GM20431 (cell line): Measurements from ENCODE around the gene PTH1R.
"Not testable (repeated sequence)": the region's sequence is repeated elsewhere in the genome, so short reads cannot be mapped to it uniquely, and the experiment has no call there.

ENCODE experiments used
- in situ Hi-C: fragments of 300-500 bp; cut with MseI, MboI; formaldehyde crosslinking; loops from one replicate; pipeline ENCODE4 v1.15.0; 2020; ENCODE audit warnings: low sequenced_read_pairs; ENCODE audit not compliant: unreplicated experiment

Gene PTH1R

DNA sequence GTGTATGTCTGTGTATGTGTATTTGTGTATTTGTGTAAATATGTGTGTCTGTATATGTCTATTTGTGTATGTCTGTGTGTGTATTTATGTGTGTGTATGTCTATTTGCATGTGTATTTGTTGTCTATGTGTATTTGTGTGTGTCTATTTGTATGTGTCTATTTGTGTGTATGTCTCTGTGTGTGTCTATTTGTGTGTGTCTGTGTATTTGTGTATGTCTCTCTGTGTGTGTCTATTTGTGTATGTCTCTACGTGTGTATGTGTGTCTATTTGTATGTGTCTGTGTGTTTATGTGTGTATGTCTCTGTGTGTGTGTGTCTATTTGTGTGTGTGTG is 30.4 kb downstream of the PTH1R start:
- in situ Hi-C loops: no loop called here

DNA sequence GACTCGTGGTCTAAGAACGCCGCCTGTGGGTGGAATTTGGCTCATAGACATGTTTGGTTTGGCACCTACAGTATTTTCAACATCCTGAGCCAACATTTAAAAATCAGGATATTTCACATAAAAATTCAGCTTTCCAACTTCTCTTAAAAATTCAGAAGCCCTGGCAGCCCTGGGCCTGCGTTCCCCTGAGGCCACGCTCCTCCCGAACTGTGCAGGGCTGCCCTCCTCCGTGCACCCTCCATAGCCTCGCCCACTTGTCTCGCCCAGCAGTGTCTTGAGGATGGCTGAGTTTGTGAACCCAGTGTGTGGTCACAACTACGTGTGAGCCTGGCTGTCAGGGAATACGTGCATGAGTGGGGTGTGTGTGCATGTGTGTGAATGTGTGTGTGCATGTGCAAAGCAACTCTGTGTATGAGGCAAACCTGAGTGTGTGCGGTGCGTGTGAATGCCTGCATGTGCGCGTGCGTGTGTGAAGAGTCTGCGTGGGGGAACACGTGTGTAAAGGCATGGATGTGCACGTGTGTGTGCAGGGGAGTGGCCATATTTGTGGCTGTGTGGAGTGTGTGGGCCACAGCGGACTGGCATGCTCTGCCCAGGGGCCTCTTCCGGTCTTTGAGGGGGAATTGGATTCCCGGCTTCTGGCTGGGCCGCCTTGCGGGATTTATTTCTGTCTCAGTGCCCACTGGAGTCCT is 30.9 kb downstream of the PTH1R start:
- in situ Hi-C loops: no loop called here

DNA sequence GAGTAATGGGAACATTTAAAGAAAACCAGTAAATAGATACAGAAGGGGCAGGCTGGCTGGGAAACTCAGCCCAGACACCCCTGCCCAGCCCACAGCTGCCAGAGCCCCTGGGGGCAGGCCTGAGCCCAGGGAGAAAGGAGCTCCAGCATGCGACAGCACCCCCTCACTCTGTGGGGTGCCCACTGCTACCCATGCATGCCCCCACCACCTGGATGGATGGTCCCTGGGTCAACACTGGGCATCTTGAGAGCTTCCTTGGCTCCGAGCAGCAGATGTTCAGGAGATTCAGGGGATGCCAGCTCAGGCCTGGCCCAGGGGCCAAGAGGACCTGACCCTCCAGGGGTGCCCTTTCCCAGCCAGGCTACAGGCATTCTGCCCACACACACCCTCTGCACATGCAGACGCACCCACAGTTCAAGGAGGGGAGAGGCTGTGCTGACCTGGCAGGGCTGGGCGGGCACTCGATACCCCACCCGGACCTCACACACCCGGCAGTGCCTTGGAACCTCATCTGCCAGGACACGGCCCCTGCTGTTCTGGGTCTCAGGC is 31.5 kb downstream of the PTH1R start:
- in situ Hi-C loops: no loop called here

DNA sequence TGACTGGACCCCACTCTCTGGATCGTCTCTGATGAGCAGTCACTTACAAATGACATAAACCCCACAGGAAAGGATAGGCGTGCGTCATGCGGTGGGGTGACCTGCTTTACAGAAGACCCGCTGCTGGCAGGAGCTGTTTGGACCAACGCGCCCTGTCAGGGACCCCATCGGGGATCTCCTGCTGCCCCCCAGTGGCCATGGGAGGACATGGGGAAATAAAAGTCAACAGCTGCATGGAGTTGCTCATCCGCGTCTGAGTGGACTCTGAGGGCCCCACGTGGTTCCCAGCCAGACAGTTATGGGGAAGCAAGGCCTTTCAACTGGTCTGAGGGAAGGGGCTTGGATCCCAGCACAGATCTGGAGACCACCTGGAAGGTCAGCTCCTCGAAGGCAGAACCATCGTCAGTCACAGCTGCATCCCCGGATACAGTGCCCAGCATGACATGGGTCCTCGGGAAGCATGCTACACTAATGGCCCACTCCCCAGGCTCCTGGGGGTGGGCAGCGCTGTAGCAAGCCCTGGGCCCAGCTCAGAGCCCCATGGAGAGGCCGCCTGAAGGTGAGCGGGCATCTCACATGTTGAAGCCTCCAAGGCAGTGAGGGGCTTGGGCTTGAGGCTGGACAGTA is 32.1 kb downstream of the PTH1R start:
- in situ Hi-C loops: no loop called here

DNA sequence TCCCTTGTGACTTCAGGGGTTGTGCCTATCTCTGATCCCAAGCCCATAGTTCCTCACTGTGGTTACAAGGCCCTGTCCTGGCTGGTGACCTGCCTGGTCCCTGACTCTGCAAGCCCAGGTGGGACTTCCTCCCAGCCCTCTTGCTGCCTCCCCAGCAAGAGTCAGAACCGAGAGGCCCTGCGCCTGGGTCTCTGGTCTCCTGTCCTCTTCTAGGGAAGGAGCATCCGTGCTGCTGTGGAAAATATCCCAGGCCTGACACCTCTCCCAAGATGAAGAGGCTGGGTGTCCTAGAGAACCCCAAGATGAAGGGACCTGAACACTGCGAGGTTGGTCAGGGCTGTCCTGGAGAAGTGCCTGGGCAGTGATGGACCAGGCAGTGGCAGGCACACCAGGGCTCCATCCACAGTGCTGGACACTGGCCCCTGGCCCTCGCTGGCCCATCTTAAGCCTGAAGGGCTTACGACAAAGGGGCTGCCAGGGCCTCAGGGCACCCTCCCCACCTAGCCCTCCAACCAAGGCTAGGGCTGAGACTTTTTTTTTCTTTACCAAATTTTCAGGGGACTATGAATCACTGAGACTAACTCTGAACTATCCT is 32.7 kb downstream of the PTH1R start:
- in situ Hi-C loops: no loop called here

DNA sequence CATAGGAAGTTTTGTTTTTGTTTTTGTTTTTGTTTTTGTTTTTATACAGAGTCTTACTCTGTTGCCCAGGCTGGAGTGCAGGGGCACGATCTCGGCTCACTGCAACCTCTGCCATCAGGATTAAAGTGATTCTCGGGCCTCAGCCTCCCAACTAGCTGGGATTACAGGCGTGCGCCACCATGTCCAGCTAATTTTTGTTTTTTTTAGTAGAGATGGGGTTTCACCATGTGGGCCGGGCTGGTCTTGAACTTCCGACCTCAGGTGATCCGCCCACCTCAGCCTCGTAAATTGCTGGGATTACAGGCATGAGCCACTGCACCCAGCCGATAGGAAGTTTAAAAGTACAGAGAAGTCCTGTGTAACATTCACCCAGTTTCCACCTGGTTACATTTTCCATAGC is 33.4 kb downstream of the PTH1R start:
- in situ Hi-C loops: not testable (repeated sequence)

DNA sequence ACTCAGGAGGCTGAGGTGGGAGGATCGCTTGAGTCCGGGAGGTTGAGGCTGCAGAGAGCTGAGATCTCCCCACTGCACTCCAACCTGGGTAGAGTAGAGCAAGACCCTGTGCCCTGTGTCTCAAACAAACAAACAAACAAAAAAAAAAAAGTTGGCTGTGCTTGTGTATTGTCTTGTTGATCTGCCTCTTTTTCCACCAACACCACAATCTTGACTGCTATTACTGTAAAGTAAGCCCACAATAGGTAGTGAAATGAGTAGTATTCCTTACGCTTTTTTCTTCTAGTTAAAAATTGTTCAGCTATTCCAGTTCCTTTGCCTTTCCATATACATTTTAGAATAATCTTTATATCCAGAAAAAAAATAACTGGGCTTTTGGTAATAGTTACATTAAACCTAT is 35.5 kb downstream of the PTH1R start:
- in situ Hi-C loops: no loop called here

DNA sequence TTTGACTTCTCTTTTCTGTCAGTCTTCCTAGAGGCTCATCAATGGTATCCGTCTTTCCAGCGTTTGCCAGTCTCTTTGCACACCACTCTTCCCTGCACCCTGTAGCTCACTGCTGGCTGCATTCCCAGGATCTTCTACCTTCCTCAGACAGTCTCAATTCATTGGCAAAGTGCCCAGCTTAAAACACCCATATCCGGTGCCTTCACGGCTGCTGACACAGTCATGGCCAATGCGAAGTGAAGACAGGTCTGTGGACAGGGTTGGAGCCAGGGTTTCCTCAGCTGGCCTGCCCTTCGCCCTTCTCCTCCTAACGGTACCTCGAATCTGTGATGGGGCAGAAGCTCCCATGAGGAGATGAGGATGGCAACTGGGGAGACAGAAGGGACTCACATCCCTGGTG is 36.1 kb downstream of the PTH1R start:
- in situ Hi-C loops: no loop called here

DNA sequence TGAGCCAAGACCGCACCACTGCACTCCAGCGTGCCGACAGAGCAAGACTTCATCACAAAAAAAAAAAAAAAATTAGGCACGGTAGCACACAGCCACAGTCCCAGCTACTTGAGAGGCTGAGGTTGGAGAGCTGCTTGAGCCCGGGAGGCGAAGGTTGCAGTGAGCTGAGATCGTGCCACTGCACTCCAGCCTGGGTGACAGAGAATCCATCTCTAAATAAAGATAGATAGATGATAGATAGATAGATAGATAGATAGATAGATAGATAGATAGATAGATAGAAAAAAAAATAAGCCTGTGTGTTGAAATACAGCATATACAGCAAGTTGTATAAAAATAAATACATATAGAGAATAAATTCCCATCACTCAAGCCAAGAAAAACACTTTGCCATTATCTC is 37.3 kb downstream of the PTH1R start:
- in situ Hi-C loops: no loop called here

DNA sequence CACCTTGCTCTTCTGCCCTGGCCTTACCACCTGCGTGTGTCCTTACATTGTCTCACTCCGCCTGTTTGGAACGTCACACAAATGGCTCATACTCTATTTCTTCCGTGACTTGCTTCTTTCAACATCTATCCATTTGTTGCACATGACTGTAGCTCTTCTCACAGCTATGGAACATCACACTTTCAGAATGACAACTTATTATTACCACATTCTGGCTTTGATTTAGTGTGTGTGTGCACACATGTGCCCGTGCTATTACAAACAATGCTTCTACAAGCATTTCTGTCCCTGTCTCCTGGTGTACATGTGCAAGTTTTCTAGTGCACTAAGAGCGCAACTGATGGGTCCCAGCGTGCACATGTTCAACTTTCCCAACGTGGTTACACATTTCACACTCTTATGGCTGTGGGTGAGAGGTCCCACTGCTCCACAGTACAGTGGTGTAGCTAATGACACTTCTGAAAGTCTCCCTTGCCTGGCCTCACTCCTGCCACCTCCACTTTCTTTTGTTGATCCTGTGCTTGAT is 37.8 kb downstream of the PTH1R start:
- in situ Hi-C loops: no loop called here

DNA sequence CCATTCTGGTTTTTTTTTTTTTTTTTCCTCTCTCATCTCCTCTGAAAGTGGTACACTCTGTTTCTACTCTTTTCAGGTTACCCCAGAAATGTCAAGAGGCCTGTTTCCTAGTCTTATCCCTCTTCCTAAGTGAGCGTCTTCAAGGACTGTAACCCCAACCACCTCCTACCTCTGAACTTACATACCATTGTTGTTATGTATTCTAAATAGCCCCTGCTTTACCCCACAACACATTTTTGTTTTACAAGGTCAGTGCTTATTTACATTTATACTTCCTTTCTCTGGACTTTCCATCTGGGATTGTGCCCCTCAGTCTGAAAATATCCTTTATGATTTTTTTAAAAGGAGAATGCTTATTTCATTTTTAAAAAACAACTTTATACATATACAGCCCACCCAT is 38.8 kb downstream of the PTH1R start:
- in situ Hi-C loops: no loop called here

DNA sequence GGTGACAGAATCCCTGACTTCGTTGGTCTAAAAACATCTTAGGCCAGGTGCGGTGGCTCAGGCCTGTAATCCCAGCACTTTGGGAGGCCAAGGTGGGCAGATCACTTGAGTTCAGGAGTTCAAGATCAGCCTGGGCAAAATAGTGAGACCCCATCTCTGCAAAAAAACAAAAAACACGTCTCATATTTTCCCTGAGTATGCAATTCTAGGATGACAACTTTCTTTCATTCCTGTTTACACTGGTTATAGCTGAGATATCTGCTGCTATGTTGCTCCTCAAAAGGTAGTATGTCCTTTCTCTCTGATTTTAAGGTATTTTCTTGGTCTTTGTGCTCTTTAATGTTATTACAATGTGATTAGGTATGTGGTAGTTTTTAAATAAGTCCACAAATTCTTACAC is 39.3 kb downstream of the PTH1R start:
- in situ Hi-C loops: no loop called here

DNA sequence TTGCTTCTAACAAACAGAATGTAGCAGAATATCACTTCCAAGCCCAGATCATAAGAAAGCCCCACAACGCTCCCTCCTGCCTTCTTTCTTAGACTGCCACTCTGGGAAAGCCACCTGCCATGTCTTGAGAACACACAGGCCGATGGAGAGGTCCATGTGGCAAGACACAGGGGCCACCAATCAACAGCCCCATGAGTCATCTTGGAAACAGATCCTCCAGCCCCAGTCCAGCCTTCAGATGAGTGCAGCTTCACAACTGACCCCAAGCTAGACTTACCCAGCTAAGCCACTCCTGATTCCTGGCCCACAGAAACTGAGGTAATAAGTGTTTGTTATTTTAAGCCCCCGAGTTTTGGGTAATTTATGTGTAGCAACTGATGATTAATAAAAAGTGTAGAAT is 39.7 kb downstream of the PTH1R start:
- in situ Hi-C loops: no loop called here

DNA sequence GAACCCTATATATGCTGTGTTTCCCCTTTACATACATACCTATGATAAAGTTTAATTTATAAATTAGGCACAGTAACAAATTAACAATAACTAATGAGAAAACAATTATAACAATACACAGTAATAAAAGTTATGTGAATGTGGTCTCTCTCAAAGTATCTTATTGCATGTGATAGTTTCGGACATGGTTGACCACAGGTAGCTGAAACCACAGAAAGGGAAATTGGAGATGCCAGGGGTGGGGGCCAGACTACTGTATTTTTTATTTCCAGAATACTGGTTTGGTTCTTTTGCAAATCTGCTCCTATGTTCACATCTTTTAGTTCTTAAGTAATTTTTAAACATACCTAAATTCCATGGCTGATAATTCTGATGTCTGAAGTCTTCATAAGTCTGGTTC is 40.7 kb downstream of the PTH1R start:
- in situ Hi-C loops: no loop called here

DNA sequence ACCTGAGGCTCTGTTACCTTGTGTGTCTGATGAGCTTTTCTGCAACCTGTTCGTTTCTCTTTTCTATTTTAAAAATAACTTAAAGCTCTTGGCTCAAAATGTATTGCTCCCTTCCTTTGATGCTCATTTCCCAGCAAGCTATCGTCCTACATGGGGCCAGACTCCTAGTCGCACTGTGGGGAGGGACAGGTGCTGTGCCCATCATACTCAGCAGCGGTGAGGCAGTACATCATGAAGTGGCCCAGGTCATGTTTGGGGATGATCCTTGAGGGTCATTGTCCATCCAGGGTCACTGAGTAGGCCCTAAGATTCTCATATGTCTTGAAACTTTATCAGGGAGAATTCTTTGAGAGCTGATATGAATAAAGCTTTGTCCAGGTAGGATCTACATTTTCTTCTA is 41.1 kb downstream of the PTH1R start:
- in situ Hi-C loops: no loop called here

DNA sequence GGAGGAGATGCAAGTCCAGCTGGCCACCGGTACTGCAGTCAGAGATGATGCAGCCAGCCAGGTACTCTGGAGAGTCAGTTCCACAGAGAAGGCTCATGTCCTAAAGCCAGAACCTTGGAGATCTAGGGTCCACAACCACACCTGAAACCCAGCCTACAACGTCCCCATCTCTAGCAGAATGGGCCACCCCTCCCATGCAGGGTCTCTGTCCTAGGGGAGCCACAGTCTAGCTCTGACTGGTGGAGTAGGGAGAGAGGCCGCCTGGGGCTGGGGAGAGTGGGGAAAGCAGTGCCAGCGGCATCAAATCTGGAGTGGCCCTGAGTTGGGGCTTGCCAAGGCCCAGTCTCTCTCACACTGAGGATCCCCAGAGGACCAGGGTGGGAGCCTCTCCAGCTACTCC is 43.5 kb downstream of the PTH1R start:
- in situ Hi-C loops: no loop called here

DNA sequence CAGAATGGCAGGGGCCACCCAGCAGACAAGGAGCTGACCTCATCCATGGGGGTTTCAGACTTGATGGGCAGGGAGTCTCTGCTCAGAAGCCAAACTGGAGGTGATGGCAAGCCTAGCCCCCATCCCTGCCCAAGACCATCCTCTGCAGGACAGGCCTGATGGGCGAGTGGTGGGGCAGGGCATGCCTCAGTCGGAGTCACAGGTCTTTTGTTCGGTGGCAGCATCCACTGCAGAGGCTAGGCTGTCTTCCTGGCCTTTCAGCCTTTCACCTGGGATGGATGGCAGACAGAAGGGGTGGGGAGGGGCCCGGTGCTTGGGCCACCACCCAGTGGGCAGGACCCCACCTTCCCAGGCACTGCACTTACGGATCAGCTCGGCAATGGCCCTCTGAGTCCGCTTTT is 44.4 kb downstream of the PTH1R start:
- in situ Hi-C loops: no loop called here

DNA sequence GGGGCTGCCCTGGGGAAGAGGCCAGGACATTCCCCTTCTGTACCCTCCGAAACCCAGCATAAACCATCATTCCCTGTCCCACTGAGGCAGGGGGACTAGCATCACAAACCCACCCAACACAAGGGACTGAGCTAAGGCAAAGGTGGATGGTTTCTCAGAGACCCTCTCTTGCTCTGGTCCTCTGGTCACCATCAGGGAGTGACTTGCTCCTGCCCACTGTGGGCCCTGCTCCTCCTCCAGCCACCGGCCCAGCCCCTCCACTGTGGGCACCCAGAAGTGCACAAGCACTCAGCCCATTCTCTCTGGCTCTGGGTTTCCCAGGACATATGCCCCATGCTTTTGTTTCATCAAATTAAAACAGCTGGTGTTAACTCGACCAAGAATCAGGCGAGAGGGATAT is 44.9 kb downstream of the PTH1R start:
- in situ Hi-C loops: no loop called here

DNA sequence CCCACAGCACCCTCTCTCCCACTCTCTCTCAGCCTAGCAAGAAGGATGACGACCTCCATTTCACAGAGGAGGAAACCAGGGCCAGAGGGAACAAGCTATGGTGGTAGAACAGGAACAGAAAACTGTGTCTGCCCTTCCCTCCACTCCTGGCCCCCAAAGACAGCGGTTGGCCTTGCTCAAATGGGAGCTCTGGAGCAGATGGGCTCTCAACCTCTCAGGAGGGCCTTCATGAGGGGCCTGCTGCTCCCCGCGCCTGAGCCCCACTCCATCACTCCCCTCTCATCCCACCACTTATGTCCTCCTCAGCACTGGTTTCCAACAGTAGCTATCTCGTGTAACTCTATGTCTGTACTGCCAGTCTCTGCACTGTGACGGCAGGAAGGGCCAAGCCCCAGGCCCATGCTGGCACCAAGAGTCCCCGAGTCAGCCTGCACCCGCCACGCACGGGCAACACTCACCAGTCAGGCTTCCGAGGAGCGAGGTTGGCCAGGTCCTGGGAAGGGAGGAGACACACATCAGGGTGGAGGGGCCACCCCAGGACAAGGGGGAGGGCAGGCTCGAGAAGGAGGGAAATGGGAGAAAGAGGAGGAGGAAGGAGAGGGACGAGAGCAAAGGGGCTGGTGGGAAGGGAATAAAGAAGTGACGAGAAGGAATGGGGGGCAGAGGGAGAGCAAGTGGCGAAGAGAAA is 45.5 kb downstream of the PTH1R start:
- in situ Hi-C loops: no loop called here

DNA sequence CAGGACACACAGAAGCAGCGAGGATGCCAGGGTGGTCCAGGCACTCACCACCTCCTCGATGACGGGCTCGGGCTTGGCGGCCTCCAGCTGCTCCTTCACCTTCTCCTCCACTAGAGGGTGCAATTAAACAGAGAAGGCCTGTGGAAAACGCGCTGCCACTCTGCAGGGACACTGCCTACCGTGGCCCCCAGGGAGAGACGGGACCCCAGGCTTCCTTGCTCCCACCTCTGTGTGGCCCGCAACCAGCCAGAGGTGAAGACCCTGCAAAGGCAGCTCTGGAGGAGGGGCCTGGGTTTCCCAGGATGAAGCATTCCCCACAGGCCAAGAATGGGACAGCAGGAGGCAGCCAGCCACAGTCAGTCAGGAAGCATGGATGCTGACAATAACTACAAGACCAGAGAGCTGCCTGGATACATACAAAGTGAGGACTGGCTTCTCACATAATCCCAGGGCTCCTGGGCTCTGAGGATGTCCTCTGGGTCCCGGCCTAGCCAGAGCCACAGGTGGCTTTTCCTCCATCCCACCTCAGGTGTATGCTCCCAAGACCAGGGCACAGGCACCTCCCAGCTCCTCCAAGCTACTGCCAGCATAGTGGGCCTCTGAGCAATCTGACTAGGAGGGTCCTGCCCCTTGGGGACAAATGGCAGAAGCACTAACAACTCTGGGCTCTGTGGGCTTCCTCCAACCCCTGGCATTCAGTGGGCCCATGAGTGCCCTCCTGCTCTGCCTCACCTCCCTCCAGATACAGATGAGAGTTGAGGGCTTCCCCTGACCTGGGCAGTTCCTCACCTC is 46.2 kb downstream of the PTH1R start:
- in situ Hi-C loops: no loop called here
